ENCODE results near the gene PQBP1. TPM values are rescaled to one million over a fixed set of nuclear protein-coding genes. Genes with fewer than 3 reads are reported as not detected.

The PQBP1 gene
- polyA plus RNA-seq, 2 of the 4 experiments (the other 2 are of a cell fraction) = 125 to 158 TPM

DNA sequence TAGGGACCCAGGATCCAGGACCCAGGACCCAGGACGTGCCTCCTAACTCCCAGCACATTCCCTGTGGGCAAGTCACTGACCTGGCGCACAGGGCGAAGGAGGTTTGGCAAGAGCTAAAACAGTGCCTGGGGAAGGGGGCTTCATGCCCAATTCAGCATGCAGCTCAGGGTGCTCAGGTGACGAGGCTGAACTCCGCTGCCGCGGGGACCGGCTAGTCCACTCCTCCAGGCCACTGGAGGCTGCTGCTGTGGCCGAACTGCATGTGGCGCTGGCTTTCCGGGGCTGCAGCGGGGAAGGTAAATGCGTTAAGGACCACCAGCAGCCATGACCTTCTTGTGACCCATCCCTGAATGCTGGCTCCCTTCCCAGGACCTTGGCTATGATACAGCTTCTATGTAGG is 26.0 kb downstream of the PQBP1 start:
- WGBS (ENCODE audit: missing lambda C conversion rate) = 90% methylated on average over 6 of the region's 13 CpGs
- no peak for DNase-seq (ENCODE audit: low read depth in 1 of 2, low spot score in 1 of 2)
- no peaks in the 10 kb centered on the region for H3K9me3 ChIP-seq
- no peak overlapping the region for H3K4me3 ChIP-seq
- CTCF ChIA-PET = no interaction called here
- FAIRE-seq = no peak
- H3K4me1 ChIP-seq = 0 out of 3 replicates have a peak, but pooled peaks cover 4% of the 10 kb centered on the region
- H3K4me2 ChIP-seq = no peak overlapping the region
- no peak for ATAC-seq
- no peak overlapping the region for H3K27ac ChIP-seq
- TF ChIP-seq MAX (IDR thresholded peaks at IDR 0.05) (no peak), NFE2L2 (conservative IDR thresholded peaks at IDR 0.05; ENCODE audit: low read length) (no peak), BHLHE40 (IDR thresholded peaks at IDR 0.05; ENCODE audit: low read depth, low read length) (no peak), MAZ (IDR thresholded peaks at IDR 0.05; ENCODE audit: borderline replicate concordance, low read depth, low read length) (no peak), POLR2AphosphoS2 (conservative IDR thresholded peaks at IDR 0.05; ENCODE audit: low read length) (no peak), CEBPB (IDR thresholded peaks at IDR 0.05) (no peak), HEYL (CRISPR knock-in tag; IDR thresholded peaks at IDR 0.05) (no peak), USF2 (IDR thresholded peaks at IDR 0.05) (no peak), TFCP2L1 (CRISPR knock-in tag; IDR thresholded peaks at IDR 0.05) (no peak), HDAC2 (IDR thresholded peaks at IDR 0.05) (no peak)
- TF ChIP-seq, protein P1, sequence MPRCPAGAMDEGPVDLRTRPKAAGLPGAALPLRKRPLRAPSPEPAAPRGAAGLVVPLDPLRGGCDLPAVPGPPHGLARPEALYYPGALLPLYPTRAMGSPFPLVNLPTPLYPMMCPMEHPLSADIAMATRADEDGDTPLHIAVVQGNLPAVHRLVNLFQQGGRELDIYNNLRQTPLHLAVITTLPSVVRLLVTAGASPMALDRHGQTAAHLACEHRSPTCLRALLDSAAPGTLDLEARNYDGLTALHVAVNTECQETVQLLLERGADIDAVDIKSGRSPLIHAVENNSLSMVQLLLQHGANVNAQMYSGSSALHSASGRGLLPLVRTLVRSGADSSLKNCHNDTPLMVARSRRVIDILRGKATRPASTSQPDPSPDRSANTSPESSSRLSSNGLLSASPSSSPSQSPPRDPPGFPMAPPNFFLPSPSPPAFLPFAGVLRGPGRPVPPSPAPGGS (IDR thresholded peaks at IDR 0.05) = no peak
- POLR2A ChIA-PET = no interaction called here

DNA sequence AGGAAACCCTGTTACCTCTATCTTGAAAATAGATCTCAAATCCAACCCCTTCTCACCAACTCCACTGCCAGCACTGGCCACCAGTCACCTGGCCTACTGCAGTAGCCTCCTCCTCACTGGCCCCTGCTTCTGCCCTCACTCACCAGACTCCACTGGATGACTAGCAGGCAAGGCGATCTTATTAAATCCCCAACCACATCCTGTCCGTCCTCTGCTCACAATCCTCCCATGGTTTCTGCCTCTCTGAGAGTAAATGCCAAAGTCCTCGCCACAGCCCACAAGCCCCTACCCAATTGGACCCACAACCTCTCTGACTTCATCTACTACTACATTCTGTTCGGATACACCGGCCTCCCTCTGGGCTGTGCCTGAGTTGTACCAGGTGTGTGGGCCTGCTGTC is 26.5 kb downstream of the PQBP1 start:
- ATAC-seq (no peak), DNase-seq (ENCODE audit: low read depth in 1 of 2, low spot score in 1 of 2) (no peak), FAIRE-seq (no peak)
- ChIA-PET POLR2A (no interaction called here), CTCF (no interaction called here)
- Histone ChIP-seq H3K9me3 (no peaks in the 10 kb centered on the region), H3K4me3 (no peak overlapping the region), H3K4me2 (no peak overlapping the region), H3K4me1 (0 out of 3 replicates have a peak, but pooled peaks cover 2% of the 10 kb centered on the region), H3K27ac (no peak overlapping the region)
- WGBS (ENCODE audit: missing lambda C conversion rate) = 99% methylated on average over 5 of the region's 5 CpGs
- TF ChIP-seq FOSL2 (IDR thresholded peaks at IDR 0.05) = no peak
- TF ChIP-seq FOSL2 (CRISPR knock-in tag; IDR thresholded peaks at IDR 0.05) = no peak
- TF ChIP-seq, protein P2, sequence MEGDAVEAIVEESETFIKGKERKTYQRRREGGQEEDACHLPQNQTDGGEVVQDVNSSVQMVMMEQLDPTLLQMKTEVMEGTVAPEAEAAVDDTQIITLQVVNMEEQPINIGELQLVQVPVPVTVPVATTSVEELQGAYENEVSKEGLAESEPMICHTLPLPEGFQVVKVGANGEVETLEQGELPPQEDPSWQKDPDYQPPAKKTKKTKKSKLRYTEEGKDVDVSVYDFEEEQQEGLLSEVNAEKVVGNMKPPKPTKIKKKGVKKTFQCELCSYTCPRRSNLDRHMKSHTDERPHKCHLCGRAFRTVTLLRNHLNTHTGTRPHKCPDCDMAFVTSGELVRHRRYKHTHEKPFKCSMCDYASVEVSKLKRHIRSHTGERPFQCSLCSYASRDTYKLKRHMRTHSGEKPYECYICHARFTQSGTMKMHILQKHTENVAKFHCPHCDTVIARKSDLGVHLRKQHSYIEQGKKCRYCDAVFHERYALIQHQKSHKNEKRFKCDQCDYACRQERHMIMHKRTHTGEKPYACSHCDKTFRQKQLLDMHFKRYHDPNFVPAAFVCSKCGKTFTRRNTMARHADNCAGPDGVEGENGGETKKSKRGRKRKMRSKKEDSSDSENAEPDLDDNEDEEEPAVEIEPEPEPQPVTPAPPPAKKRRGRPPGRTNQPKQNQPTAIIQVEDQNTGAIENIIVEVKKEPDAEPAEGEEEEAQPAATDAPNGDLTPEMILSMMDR (IDR thresholded peaks at IDR 0.05) = no peak
- no peak for TF ChIP-seq ATOH8 (CRISPR knock-in tag; IDR thresholded peaks at IDR 0.05; ENCODE audit: low read depth)
- no peak for TF ChIP-seq HOXB13 (CRISPR knock-in tag; IDR thresholded peaks at IDR 0.05; ENCODE audit: low read depth)
- no peak for TF ChIP-seq KDM1A (IDR thresholded peaks at IDR 0.05; ENCODE audit: low read depth)
- TF ChIP-seq EHF (CRISPR knock-in tag; IDR thresholded peaks at IDR 0.05) = no peak
- no peak for TF ChIP-seq HES2 (IDR thresholded peaks at IDR 0.05)
- no peak for TF ChIP-seq ZSCAN20 (CRISPR knock-in tag; IDR thresholded peaks at IDR 0.05)
- TF ChIP-seq TP53 (CRISPR knock-in tag; IDR thresholded peaks at IDR 0.05) = no peak
- no peak for TF ChIP-seq RFX5 (IDR thresholded peaks at IDR 0.05)
- TF ChIP-seq CBX8 (IDR thresholded peaks at IDR 0.05) = no peak
